Colonic mucosa (tissue), 4 donors: ENCODE measurements around the gene FABP3. TPM values are rescaled to one million over a fixed set of nuclear protein-coding genes. Genes with fewer than 3 reads are reported as not detected.

Experiments
- DNase-seq: peaks from one replicate; pipeline ENCODE4 v3.0.0-alpha.2; 2020
- H3K27ac ChIP-seq: fragments of 200-600 bp; one replicate; pipeline ENCODE4 v1.8.0; 2021
- H3K27me3 ChIP-seq: fragments of 200-600 bp; one replicate; pipeline ENCODE4 v1.8.0; 2021
- H3K36me3 ChIP-seq: fragments of 200-600 bp; one replicate; pipeline ENCODE4 v1.8.0; 2021
- H3K4me1 ChIP-seq: fragments of 200-600 bp; one replicate; pipeline ENCODE4 v1.8.0; 2021; ENCODE audit warnings: mild to moderate bottlenecking
- H3K4me3 ChIP-seq: fragments of 200-600 bp; one replicate; pipeline ENCODE4 v1.8.0; 2021
- H3K9ac ChIP-seq, 2 donors: one replicate each; pipeline ENCODE4 v1.7.0; 2013; ENCODE audit warnings: control low read depth in 2 of 2, low read depth in 2 of 2, low read length in 2 of 2
- H3K9me3 ChIP-seq: fragments of 200-600 bp; one replicate; pipeline ENCODE4 v1.8.0; 2021
- intact Hi-C: fragments of 100-400 bp; cut with DNase I; formaldehyde crosslinking; loops from one replicate; pipeline ENCODE4 v1.14.1; 2022
- total RNA-seq, 2 donors: library from RNA; stranded (reverse); fragmentation: NEBNext Ultra II Directional in 1 of 2; extraction: Animal tissue kit (Norgen Biotek cat#: 25700) in 1 of 2; gene quantifications; one replicate each; pipeline ENCODE4 v1.2.1, GENCODE V29; 2021
- TF ChIP-seq, protein P1 (sequence below): fragments of 200-600 bp; IDR thresholded peaks from one replicate; pipeline ENCODE4 v1.8.0; 2022; ENCODE audit warnings: antibody characterized with exemption, mild to moderate bottlenecking
- donor health status: healthy.
- donor health status: DM: no; HTN: no; CAD: no.
- donor health status: DM: no; HTN: no; CAD: no.

The FABP3 gene
- total RNA-seq, 2 donors from 2014 or later, result 2.8 to 4.7 TPM

DNA sequence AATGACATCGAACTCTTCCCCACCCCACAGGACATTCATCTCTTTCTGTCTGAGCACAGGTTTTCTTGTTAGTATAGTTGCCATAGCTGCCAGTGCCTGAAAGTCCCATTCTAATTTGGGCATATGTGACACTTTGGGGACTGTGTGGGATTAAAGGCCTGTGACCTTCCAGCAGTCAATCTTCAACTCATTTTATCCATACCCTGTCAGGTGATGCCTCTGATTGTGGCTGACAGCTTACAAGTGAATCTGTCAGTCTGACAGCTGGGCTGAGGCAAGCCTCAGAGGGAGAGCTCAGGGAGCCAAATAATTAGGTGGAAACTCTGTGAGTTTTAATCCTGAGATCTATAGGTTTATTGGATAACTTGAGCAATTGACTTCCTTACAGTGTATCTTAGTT is 46.4 kb downstream of the FABP3 start:
- Histone ChIP-seq H3K27me3 (no peaks in the 10 kb centered on the region), H3K9ac (no peak overlapping the region), H3K36me3 (no peaks in the 10 kb centered on the region), H3K27ac (no peak overlapping the region), H3K4me1 (no peaks in the 10 kb centered on the region), H3K4me3 (no peak overlapping the region), H3K9me3 (no peaks in the 10 kb centered on the region)
- no peak for DNase-seq
- intact Hi-C loops, result no loop called here
- TF ChIP-seq, protein P1, sequence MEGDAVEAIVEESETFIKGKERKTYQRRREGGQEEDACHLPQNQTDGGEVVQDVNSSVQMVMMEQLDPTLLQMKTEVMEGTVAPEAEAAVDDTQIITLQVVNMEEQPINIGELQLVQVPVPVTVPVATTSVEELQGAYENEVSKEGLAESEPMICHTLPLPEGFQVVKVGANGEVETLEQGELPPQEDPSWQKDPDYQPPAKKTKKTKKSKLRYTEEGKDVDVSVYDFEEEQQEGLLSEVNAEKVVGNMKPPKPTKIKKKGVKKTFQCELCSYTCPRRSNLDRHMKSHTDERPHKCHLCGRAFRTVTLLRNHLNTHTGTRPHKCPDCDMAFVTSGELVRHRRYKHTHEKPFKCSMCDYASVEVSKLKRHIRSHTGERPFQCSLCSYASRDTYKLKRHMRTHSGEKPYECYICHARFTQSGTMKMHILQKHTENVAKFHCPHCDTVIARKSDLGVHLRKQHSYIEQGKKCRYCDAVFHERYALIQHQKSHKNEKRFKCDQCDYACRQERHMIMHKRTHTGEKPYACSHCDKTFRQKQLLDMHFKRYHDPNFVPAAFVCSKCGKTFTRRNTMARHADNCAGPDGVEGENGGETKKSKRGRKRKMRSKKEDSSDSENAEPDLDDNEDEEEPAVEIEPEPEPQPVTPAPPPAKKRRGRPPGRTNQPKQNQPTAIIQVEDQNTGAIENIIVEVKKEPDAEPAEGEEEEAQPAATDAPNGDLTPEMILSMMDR, result no peak

DNA sequence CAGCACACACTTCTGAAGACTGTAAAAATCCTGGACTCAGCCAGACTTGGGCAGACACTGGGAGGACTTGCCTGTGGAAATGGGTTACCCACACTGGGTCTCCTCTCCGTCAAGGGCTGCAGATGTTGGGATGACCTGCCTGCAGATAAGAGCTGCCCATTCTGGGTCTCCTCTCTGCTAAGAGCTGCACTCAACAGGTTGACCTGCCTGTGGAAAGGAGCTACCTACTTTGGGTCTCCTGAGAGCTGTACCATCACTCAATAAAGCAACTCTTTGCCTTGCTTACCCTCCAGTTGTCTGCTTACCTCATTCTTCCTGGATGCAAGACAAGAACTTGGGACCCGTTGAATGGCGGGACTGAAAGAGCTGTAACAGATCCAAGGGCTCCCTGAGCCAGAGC is 47.9 kb downstream of the FABP3 start:
- DNase-seq, result no peak
- Histone ChIP-seq H3K36me3 (no peaks in the 10 kb centered on the region), H3K9ac (no peak overlapping the region), H3K4me1 (no peaks in the 10 kb centered on the region), H3K4me3 (no peak overlapping the region), H3K27ac (no peak overlapping the region), H3K27me3 (no peaks in the 10 kb centered on the region), H3K9me3 (no peaks in the 10 kb centered on the region)
- TF ChIP-seq, protein P1, result no peak
- intact Hi-C loops, result no loop called here

DNA sequence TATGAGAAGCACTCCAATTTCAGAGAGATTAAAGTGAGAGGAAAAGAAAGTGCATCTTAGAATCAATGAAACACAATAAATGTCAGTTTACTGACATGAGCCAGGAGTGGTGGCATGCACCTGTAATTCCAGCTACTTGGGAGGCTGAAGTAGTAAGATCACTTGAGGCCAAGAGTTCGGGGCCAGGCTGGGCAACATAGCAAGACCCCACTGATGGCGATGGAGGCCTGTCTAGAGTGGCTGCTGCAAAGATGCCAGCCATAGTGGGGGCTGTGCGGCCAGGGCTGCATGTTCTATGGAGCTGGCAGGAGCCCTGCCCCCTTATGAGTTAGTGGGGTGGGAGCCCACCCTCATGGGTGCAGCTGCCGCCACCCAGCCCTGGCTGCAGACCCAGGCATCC is 48.8 kb downstream of the FABP3 start:
- TF ChIP-seq, protein P1, result no peak
- H3K27me3 ChIP-seq, result no peaks in the 10 kb centered on the region
- no peaks in the 10 kb centered on the region for H3K36me3 ChIP-seq
- no peak for DNase-seq
- H3K4me3 ChIP-seq, result no peak overlapping the region
- intact Hi-C loops, result no loop called here
- H3K4me1 ChIP-seq, result no peaks in the 10 kb centered on the region
- H3K9me3 ChIP-seq, result no peaks in the 10 kb centered on the region
- no peak overlapping the region for H3K9ac ChIP-seq
- no peak overlapping the region for H3K27ac ChIP-seq

DNA sequence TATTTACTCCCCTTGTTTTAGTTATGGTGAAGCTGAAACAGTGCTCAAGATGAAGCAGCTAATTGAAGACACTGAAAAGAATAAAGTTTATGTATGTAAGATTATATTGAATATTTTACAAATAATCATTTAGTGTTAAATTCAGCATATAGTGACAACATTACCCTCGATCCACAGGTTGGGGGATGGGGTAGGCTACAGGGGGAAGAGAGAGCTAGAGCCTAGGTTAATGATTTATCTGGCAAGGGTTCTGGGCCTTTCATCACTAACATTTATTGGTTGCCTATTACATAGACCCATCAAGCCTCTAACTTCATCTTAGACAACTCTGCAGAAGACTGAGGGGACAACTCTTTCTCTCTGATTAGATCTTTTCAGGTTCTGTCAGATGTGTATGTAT is 54.7 kb downstream of the FABP3 start:
- H3K27me3 ChIP-seq, result no peaks in the 10 kb centered on the region
- intact Hi-C loops, result no loop called here
- no peaks in the 10 kb centered on the region for H3K4me1 ChIP-seq
- H3K4me3 ChIP-seq, result no peak overlapping the region
- no peaks in the 10 kb centered on the region for H3K9me3 ChIP-seq
- H3K27ac ChIP-seq, result no peak overlapping the region
- DNase-seq, result no peak
- H3K36me3 ChIP-seq, result peaks cover 3% of the 10 kb centered on the region
- no peak overlapping the region for H3K9ac ChIP-seq
- TF ChIP-seq, protein P1, result no peak

DNA sequence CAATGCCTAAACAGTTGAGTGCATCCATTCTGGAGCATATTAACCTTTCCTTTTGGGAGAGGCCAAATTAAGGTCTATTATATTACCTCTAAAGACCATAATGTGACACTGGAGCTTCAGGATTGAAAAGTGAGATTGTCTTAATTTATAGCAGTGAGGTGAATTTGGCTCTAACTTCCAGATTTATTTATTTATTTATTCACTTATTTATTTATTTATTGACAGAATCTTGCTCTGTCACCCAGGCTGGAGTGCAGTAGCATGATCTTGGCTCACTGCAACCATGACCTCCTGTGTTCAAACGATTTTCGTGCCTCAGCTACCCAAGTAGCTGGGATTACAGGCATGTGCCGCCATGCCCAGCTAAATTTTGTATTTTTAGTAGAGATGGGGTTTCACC is 57.0 kb downstream of the FABP3 start:
- Histone ChIP-seq H3K4me3 (no peak overlapping the region), H3K9me3 (no peaks in the 10 kb centered on the region), H3K4me1 (no peaks in the 10 kb centered on the region), H3K27ac (no peak overlapping the region), H3K9ac (no peak overlapping the region), H3K27me3 (no peaks in the 10 kb centered on the region), H3K36me3 (peaks cover 3% of the 10 kb centered on the region)
- TF ChIP-seq, protein P1, result no peak
- DNase-seq, result no peak
- intact Hi-C loops, result no loop called here

Other genes starting within 250 kb of the FABP3 start
- under 1 TPM in 1 of 2 donors, not detected in 1; 0.20 TPM for gene NKAIN1, start 133.2 kb downstream of the FABP3 start, total RNA-seq
- gene SNRNP40, start 76.3 kb downstream of the FABP3 start, total RNA-seq, result 10 to 100 TPM; 34.7 to 59.6 TPM
- gene ZCCHC17, start 76.0 kb downstream of the FABP3 start, total RNA-seq, result 10 to 100 TPM; 19.8 to 23.9 TPM
- 100 to 1,000 TPM; 203 to 212 TPM for gene SERINC2, start 40.1 kb upstream of the FABP3 start, total RNA-seq
- 100 to 1,000 TPM; 116 to 130 TPM for gene TINAGL1, start 203.4 kb upstream of the FABP3 start, total RNA-seq
- gene HCRTR1, start 244.6 kb upstream of the FABP3 start, total RNA-seq, result not detected